ENCODE results near the gene MED26.

- TF ChIP-seq CTCF (IDR thresholded peaks at IDR 0.05) (no peak), POLR2AphosphoS5 (IDR thresholded peaks at IDR 0.05) (no peak), POLR2A (IDR thresholded peaks at IDR 0.05) (no peak)
Measured at GRCh38 chr19:16671652-16672274, 43.8 kb upstream of the MED26 start.
